GM04504 (cell line): ENCODE data around the gene UBA5.

Experiments
- DNase-seq: peaks from one replicate; pipeline ENCODE4 v3.0.0-alpha.2; 2012; ENCODE audit warnings: low read depth

UBA5 gene

DNA sequence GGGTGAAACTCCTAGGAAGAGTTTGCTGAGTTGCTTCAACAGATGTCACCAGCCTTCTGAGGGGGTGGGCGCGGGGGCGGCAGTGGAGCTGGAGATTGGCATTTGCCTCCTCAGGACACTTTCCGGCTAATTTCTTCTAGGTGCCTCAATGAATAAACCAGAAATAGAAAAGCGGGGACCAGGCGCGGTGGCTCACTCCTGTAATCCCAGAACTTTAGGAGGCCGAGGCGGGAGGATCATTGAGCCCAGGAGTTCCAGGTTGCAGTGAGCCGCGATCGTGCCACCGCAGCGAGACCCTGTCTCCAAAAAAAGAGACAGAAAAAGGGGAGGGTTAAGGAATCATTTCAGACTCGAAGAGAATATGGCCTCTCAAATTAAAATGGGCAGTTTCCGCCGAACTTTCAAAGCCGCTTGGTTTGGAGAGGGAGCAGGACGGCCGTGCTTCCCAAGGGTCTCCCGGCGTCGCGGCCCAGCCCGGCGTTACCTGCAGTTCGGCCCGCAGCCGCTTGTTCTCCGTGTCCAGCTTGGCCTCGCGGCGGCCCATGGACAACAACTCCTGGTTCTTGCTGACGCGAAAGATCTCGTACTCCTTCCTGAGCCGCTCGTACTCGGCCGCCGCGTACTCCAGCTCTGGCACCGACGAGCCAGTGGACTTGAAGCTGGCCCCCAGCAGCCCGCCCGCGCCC lies 61.5 kb downstream of the UBA5 start:
- peak; percentile 28 for DNase-seq

DNA sequence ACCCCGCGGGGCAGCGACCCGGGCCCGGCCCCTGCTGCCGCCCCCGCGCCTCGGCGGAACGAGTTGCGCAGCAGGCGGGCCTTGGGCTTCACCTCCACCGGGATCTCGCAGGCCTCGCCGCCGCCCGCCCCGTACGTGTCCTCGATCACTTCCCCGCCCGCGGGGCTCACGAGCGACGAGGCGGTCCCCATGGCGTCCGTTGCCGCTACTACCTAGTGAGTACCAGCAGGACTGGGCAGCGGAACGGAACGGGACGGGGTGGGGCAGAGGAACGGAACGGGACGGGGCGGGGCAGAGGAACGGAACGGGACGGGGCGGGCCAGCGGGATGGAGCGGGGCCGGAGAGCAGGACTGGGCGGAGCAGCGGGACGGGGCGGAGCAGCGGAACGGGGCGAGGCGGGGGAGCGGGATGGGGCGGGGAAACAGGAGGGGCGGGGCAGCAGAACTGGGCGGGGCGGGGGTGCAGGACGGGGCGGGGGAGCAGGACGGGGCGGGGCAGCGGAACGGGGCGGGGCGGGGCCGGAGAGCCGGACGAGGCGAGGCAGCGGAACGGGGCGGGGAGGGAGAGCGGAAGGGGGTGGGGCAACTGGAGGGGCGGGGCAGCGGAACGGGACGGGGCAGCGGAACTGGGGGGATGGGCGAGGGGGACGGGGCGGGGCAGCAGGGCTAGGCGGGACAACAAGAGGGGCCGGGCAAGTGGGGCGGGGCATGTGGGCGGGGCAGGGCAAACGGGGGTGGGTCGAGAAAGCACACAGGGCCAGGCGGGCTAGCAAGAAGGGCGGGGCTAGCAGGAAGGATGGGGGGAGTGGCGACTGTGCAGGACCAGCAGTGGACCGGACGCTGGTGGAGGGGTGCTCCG lies 62.3 kb downstream of the UBA5 start, which contains the start of gene NPHP3:
TSS of gene NPHP3 (minus strand) at position 245 of the 859 bp plus-strand sequence. CDS start at position 191, 54 bp downstream.
- peak; percentile 94 for DNase-seq

DNA sequence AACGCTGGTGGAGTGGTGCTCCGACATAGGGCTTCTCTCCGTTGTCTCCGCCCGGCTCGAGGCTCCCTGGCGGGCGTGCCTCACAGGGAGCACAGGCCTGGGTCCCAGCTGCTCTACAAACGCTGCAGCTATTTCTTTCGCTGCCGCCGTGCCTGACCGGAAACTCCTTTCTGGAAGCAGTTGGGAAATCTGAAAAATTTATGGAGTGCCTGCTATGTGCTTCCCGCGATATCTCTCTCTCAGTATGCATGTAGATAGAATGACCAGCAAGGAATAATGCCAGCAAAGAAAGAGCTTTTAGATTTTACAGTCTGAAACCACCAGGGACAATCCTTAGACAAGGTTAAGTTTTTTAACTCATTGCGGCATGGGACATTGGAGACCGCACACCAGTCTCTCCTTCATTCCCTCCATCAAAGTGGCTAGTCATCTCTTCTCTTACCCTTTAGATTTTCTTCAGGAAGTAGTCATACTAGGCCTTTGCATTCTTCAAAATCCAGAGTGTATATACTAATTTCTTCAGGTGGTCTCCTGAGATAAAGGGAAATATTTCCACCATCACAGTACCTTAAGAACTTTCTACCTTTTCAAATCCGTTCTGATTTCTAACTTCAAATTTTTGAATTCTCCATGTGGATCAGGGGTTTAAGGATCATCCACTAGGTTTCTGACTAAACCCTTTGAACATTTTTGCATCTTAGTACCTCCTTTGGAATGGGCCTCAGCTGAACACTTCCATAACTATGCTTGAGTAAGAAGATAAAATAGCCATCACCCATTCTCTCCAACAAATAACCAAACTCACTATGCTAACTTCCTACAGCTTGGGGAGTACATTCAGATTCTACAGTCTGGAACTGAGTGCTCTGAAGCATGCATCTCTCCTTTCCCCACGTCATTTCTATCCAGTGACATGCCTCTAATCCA lies 63.2 kb downstream of the UBA5 start:
- DNase-seq = no peak

DNA sequence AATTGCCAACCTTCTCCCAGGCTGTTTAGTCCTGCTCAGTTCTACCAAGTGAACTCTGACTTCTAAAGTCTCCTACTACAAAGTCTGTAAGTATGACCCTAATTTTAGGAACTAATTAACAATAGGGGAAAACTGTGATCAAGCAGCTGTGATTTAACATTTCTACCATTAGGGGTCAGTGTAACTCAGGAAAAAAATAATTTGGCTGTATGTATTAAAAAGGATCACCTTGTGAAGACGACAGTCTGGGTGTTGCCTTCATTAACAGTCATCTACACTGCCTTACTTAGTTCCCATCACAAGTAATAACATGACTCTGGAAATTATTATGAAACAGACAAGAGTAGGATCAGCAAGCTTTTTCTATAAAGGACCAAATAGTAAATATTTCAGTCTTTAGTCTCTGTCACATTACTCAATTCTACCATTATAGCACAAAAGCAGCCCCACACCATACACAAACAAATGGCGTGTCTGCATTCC lies 66.3 kb downstream of the UBA5 start:
- DNase-seq = no peak
